IMR-90 (cell line): ENCODE measurements around the gene MRPS22. TPM values are rescaled to one million over a fixed set of nuclear protein-coding genes. Genes with fewer than 3 reads are reported as not detected.
A peak's percentile ranks its signal among the peaks of the same experiment; 100 is the strongest.

Experiments used
- ATAC-seq: fragments of 200-7000 bp; cut with Tn5 transposase; 2 replicates; pipeline ENCODE4 v1.9.1; 2020; ENCODE audit warnings: low read depth, mild to moderate bottlenecking, moderate library complexity
- BruUV-seq: library from RNA; stranded (reverse); fragments of 400-500 nt; replicated peaks from 2 replicates; lab custom pipeline; 2021; lab: Mats Ljungman, UMichigan
- CTCF ChIA-PET: fragments of 300-600 bp; formaldehyde crosslinking; extraction: SDS; loops from one replicate; lab custom pipeline; 2021; ENCODE audit warnings: antibody characterized with exemption; lab: Yijun Ruan, JAX
- POLR2A ChIA-PET: fragments of 300-600 bp; sonication (Branson Sonifier 250); formaldehyde crosslinking; loops from one replicate; lab custom pipeline; 2022; ENCODE audit warnings: antibody characterized with exemption; ENCODE audit not compliant: unreplicated experiment; lab: Charles Lee
- DNase-seq: peaks from one replicate; pipeline ENCODE4 v3.0.0; 2013
- H2AFZ ChIP-seq: replicated peaks from 2 replicates; pipeline ENCODE3; 2013; ENCODE audit warnings: low read length, mild to moderate bottlenecking; ENCODE audit not compliant: poor library complexity
- H2AK5ac ChIP-seq: 2 replicates; pipeline ENCODE4 v1.6.1; 2013; ENCODE audit warnings: low read depth, low read length, inconsistent platforms
- H2AK9ac ChIP-seq: replicated peaks from 2 replicates; pipeline ENCODE3; 2013; ENCODE audit warnings: mild to moderate bottlenecking, low read depth, low read length, moderate library complexity; ENCODE audit not compliant: poor library complexity
- H2BK120ac ChIP-seq: 2 replicates; pipeline ENCODE4 v1.6.1; 2013; ENCODE audit warnings: low read depth, low read length, inconsistent platforms
- H2BK15ac ChIP-seq: 3 replicates; pipeline ENCODE4 v1.6.1; 2013; ENCODE audit warnings: low read depth, low read length, inconsistent platforms
- H2BK20ac ChIP-seq: 2 replicates; pipeline ENCODE4 v1.6.1; 2013; ENCODE audit warnings: low read depth, mild to moderate bottlenecking, inconsistent platforms, low read length, moderate library complexity
- H2BK5ac ChIP-seq: 2 replicates; pipeline ENCODE4 v1.6.1; 2013; ENCODE audit warnings: mild to moderate bottlenecking, low read depth, low read length, inconsistent platforms; ENCODE audit not compliant: poor library complexity, severe bottlenecking
- H3K14ac ChIP-seq: replicated peaks from 2 replicates; pipeline ENCODE4 v1.6.1; 2013; ENCODE audit warnings: low read depth, low read length, inconsistent platforms
- H3K18ac ChIP-seq: 2 replicates; pipeline ENCODE4 v1.6.1; 2013; ENCODE audit warnings: low read depth, low read length, control low read depth
- H3K23ac ChIP-seq: 2 replicates; pipeline ENCODE4 v1.6.1; 2013; ENCODE audit warnings: low read depth, low read length, inconsistent platforms
- H3K27ac ChIP-seq: 2 replicates; pipeline ENCODE4 v1.5.1; 2013; ENCODE audit warnings: mild to moderate bottlenecking, control low read depth, low read length; ENCODE audit not compliant: insufficient read depth
- H3K27me3 ChIP-seq: 2 replicates; pipeline ENCODE4 v1.6.1; 2013; ENCODE audit warnings: low read length; ENCODE audit not compliant: control insufficient read depth, insufficient read depth
- H3K36me3 ChIP-seq: 2 replicates; pipeline ENCODE4 v1.6.1; 2013; ENCODE audit warnings: low read length, mixed read lengths; ENCODE audit not compliant: control insufficient read depth, insufficient read depth
- H3K4ac ChIP-seq: 2 replicates; pipeline ENCODE4 v1.6.1; 2013; ENCODE audit warnings: low read depth, low read length, inconsistent platforms
- H3K4me1 ChIP-seq: 2 replicates; pipeline ENCODE4 v1.6.1; 2013; ENCODE audit warnings: low read length, mixed read lengths; ENCODE audit not compliant: control insufficient read depth, insufficient read depth
- H3K4me2 ChIP-seq: 2 replicates; pipeline ENCODE4 v1.6.1; 2013; ENCODE audit warnings: low read depth, mild to moderate bottlenecking, control low read depth, low read length, moderate library complexity
- H3K4me3 ChIP-seq: 2 replicates; pipeline ENCODE4 v1.5.1; 2013; ENCODE audit warnings: low read depth, mild to moderate bottlenecking, control low read depth, low read length, moderate library complexity; ENCODE audit not compliant: insufficient read depth
- H3K56ac ChIP-seq: 2 replicates; pipeline ENCODE4 v1.6.1; 2013; ENCODE audit warnings: low read length, inconsistent platforms; ENCODE audit not compliant: insufficient read depth; ENCODE audit errors: extremely low read depth
- H3K79me1 ChIP-seq, 2 experiments: 2 replicates each; pipeline ENCODE4 v1.6.1; 2013; ENCODE audit warnings: low read length in 2 of 2, inconsistent platforms in 1 of 2, low read depth in 1 of 2
- H3K9ac ChIP-seq: 2 replicates; pipeline ENCODE4 v1.6.1; 2013; ENCODE audit warnings: low read depth, low read length, control low read depth
- H3K9me1 ChIP-seq: 2 replicates; pipeline ENCODE4 v1.6.1; 2013; ENCODE audit warnings: low read length, inconsistent platforms; ENCODE audit not compliant: insufficient read depth
- H3K9me3 ChIP-seq: 2 replicates; pipeline ENCODE4 v1.6.1; 2013; ENCODE audit warnings: low read length; ENCODE audit not compliant: control insufficient read depth, insufficient read depth
- H4K20me1 ChIP-seq: 2 replicates; pipeline ENCODE4 v1.6.1; 2013; ENCODE audit warnings: low read length, inconsistent platforms; ENCODE audit not compliant: insufficient read depth
- H4K5ac ChIP-seq: 2 replicates; pipeline ENCODE4 v1.6.1; 2013; ENCODE audit warnings: mild to moderate bottlenecking, low read depth, low read length, control low read depth
- H4K8ac ChIP-seq, 2 experiments: 2 replicates each; pipeline ENCODE4 v1.6.1; 2013; ENCODE audit warnings: low read depth in 2 of 2, low read length in 2 of 2, control low read depth in 1 of 2, inconsistent platforms in 1 of 2
- H4K91ac ChIP-seq: 2 replicates; pipeline ENCODE4 v1.6.1; 2013; ENCODE audit warnings: low read depth, low read length, inconsistent platforms; ENCODE audit not compliant: insufficient read depth
- CEBPB ChIP-seq: IDR thresholded peaks from 2 replicates; pipeline ENCODE4 v1.6.1; 2012; ENCODE audit warnings: low read depth, low read length, improper control_type of control experiment
- CTCF ChIP-seq: conservative IDR thresholded peaks from 2 replicates; pipeline ENCODE4 v1.5.1; 2012; ENCODE audit warnings: mild to moderate bottlenecking, low read depth, low read length, improper control_type of control experiment
- POLR2A ChIP-seq: IDR thresholded peaks from 2 replicates; pipeline ENCODE4 v1.6.1; 2012; ENCODE audit warnings: mild to moderate bottlenecking, low read depth, low read length
- RAD21 ChIP-seq: IDR thresholded peaks from 2 replicates; pipeline ENCODE4 v1.6.1; 2012; ENCODE audit warnings: low read length, improper control_type of control experiment
- RCOR1 ChIP-seq: IDR thresholded peaks from 2 replicates; pipeline ENCODE4 v1.6.1; 2012; ENCODE audit warnings: mild to moderate bottlenecking, low read length, improper control_type of control experiment; ENCODE audit not compliant: insufficient replicate concordance
- RFX5 ChIP-seq: IDR thresholded peaks from 2 replicates; pipeline ENCODE4 v1.8.0; 2012; ENCODE audit warnings: low read depth, mild to moderate bottlenecking, low read length, moderate library complexity
- SMC3 ChIP-seq: fragments of 150-350 bp; IDR thresholded peaks from 2 replicates; pipeline ENCODE4 v1.6.1; 2016; ENCODE audit warnings: low read depth, mild to moderate bottlenecking, antibody characterized with exemption, low read length, moderate library complexity
- WGBS, 2 experiments: methylation state at CpG; one replicate each; pipeline versions ENCODE4 v1.1.5 to v1.1.7; 2013; ENCODE audit warnings: missing lambda C conversion rate in 2 of 2; ENCODE audit not compliant: insufficient read length in 1 of 2; ENCODE audit errors: extremely low coverage in 2 of 2; 5-methylcytosine and 5-hydroxymethylcytosine counted together
- dilution Hi-C: fragments of 300-500 bp; cut with HindIII; formaldehyde crosslinking; loops from one replicate; pipeline ENCODE4 v1.14.3; 2018; ENCODE audit warnings: low sequenced_read_pairs; ENCODE audit not compliant: unreplicated experiment
- in situ Hi-C: fragments of 300-500 bp; cut with MboI; formaldehyde crosslinking; loops from 3 replicates; pipeline ENCODE4 v1.14.3; 2019; ENCODE audit warnings: low sequenced_read_pairs, inconsistent platforms, mixed read lengths
- intact Hi-C: fragments of 100-400 bp; cut with micrococcal nuclease; formaldehyde crosslinking; loops from 2 replicates; pipeline ENCODE4 v1.10.0; 2022
- polyA plus RNA-seq, 3 experiments: library from polyadenylated mRNA; depleted of rRNA; stranded (reverse); fragments of >200 nt; gene quantifications; 2 replicates each; pipeline ENCODE4 v1.2.3, GENCODE V29; 2012; ENCODE audit warnings: low replicate concordance in 1 of 3
- total RNA-seq: library from RNA; depleted of rRNA; stranded (reverse); fragments of >200 nt; gene quantifications from 2 replicates; pipeline ENCODE4 v1.2.3, GENCODE V29; 2012

MRPS22 gene
- total and polyA plus RNA-seq, 2 of the 4 experiments (the other 2 are of a cell fraction) = 54.5 to 72.4 TPM

- H3K4me3 ChIP-seq = no peak overlapping the region
- H2AK9ac ChIP-seq = no peak overlapping the region
- no peak overlapping the region for H2BK5ac ChIP-seq
- H4K91ac ChIP-seq = no peak overlapping the region
- no CpG with 5 or more reads among the region's 3 CpGs for WGBS, 2 experiments
- no peak overlapping the region for H2BK20ac ChIP-seq
- H3K27me3 ChIP-seq = no peaks in the 10 kb centered on the region
- in situ Hi-C loops = no loop called here
- dilution Hi-C loops = no loop called here
- H3K23ac ChIP-seq = no peak overlapping the region
- H3K4me1 ChIP-seq = no peaks in the 10 kb centered on the region
- H3K79me1 ChIP-seq = peaks cover 0 to 10% of the 10 kb centered on the region in 2 experiments; a peak in 1 of 4 replicates
- no peak for TF ChIP-seq CEBPB
- TF ChIP-seq SMC3 = peak; percentile 23; the same call in 1 of the 2 replicates
- TF ChIP-seq RAD21 = peak; percentile 37
- TF ChIP-seq CTCF = peak; percentile 84
- no peak for TF ChIP-seq POLR2A
- no peak for TF ChIP-seq RCOR1
- no peak for TF ChIP-seq RFX5
- CTCF ChIA-PET = interaction anchor here (0.9 to 1.5 kb wide), 7 partner anchors 8 to 401 kb away, joined by 3 to 6 read pairs (median 6); no protein-coding TSS in a partner anchor
- H3K56ac ChIP-seq = no peak overlapping the region
- no peaks in the 10 kb centered on the region for H4K20me1 ChIP-seq
- H3K9ac ChIP-seq = no peak overlapping the region
- no peak overlapping the region for H2AFZ ChIP-seq
- intact Hi-C loops = loop anchor here (5.0 kb wide), 1 partner anchor 33 kb away; the partner anchor contains the start of gene COPB2
- H3K27ac ChIP-seq = no peak overlapping the region
- peak; percentile 71 for DNase-seq
- no peak overlapping the region for H3K4ac ChIP-seq
- no peak overlapping the region for H2BK15ac ChIP-seq
- no peak overlapping the region for H2BK120ac ChIP-seq
- no peak overlapping the region for H3K4me2 ChIP-seq
- H2AK5ac ChIP-seq = no peak overlapping the region
- no peaks in the 10 kb centered on the region for H3K9me3 ChIP-seq
- no peak overlapping the region for H3K14ac ChIP-seq
- BruUV-seq = no TSS peak
- no peaks in the 10 kb centered on the region for H3K9me1 ChIP-seq
- ATAC-seq = peak; percentile 91
- H3K18ac ChIP-seq = no peak overlapping the region
- POLR2A ChIA-PET = interaction anchor here (0.5 kb wide), 1 partner anchor 10 kb away, joined by 3 read pairs; no protein-coding TSS in a partner anchor
- H4K5ac ChIP-seq = no peak overlapping the region
- no peak overlapping the region for H4K8ac ChIP-seq
- peaks cover 42% of the 10 kb centered on the region for H3K36me3 ChIP-seq
These were observed 10.2 kb downstream of the MRPS22 start for GRCh38 chr3:139353920-139354556.
